ENCODE measurements around the gene EPAS1.

Gene EPAS1

GRCh38 chr2:46400016-46400415 is 102.8 kb downstream of the EPAS1 start:
- no peak overlapping the region for H3K4me3 ChIP-seq (ENCODE audit: low read depth, low read length)
- no peak for TF ChIP-seq CTCF (IDR thresholded peaks at IDR 0.05; ENCODE audit: low read depth, low read length)
- in situ Hi-C loops (cut with HindIII; ENCODE audit: low sequenced_read_pairs) = no loop called here
- no peak for DNase-seq (ENCODE audit: low read depth, low spot score)

- DNase-seq (ENCODE audit: low read depth, low spot score) = no peak
- H3K4me3 ChIP-seq (ENCODE audit: low read depth, low read length) = no peak overlapping the region
- in situ Hi-C loops (cut with HindIII; ENCODE audit: low sequenced_read_pairs) = no loop called here
- no peak for TF ChIP-seq CTCF (IDR thresholded peaks at IDR 0.05; ENCODE audit: low read depth, low read length)
Observed at GRCh38 chr2:46402874-46403273, 105.7 kb downstream of the EPAS1 start.

- no peak overlapping the region for H3K4me3 ChIP-seq (ENCODE audit: low read depth, low read length)
- TF ChIP-seq CTCF (IDR thresholded peaks at IDR 0.05; ENCODE audit: low read depth, low read length) = no peak
- no peak for DNase-seq (ENCODE audit: low read depth, low spot score)
- in situ Hi-C loops (cut with HindIII; ENCODE audit: low sequenced_read_pairs) = no loop called here
Observed at GRCh38 chr2:46404181-46404759, 107.1 kb downstream of the EPAS1 start.

GRCh38 chr2:46407852-46408455 is 110.7 kb downstream of the EPAS1 start:
- in situ Hi-C loops (cut with HindIII; ENCODE audit: low sequenced_read_pairs) = no loop called here
- no peak for TF ChIP-seq CTCF (IDR thresholded peaks at IDR 0.05; ENCODE audit: low read depth, low read length)
- no peak for DNase-seq (ENCODE audit: low read depth, low spot score)
- no peak overlapping the region for H3K4me3 ChIP-seq (ENCODE audit: low read depth, low read length)

GRCh38 chr2:46409756-46410155 is 112.5 kb downstream of the EPAS1 start:
- TF ChIP-seq CTCF (IDR thresholded peaks at IDR 0.05; ENCODE audit: low read depth, low read length) = no peak
- in situ Hi-C loops (cut with HindIII; ENCODE audit: low sequenced_read_pairs) = no loop called here

GRCh38 chr2:46410273-46411244 is 113.4 kb downstream of the EPAS1 start:
- no peak overlapping the region for H3K4me3 ChIP-seq (ENCODE audit: low read depth, low read length)
- no peak for TF ChIP-seq CTCF (IDR thresholded peaks at IDR 0.05; ENCODE audit: low read depth, low read length)
- in situ Hi-C loops (cut with HindIII; ENCODE audit: low sequenced_read_pairs) = no loop called here
- DNase-seq (ENCODE audit: low read depth, low spot score) = no peak

More at GRCh38 chr2:46409756-46410155, 112.5 kb downstream of the EPAS1 start:
- no peak overlapping the region for H3K4me3 ChIP-seq (ENCODE audit: low read depth, low read length)
- DNase-seq (ENCODE audit: low read depth, low spot score) = no peak
